NCI-H187 (cell line): ENCODE data around the gene BMAL1.

Source experiments
- DNase-seq, 2 experiments: peaks; one replicate each; lab custom pipeline; 2025; lab: John Stamatoyannopoulos, UW

BMAL1 gene

DNA sequence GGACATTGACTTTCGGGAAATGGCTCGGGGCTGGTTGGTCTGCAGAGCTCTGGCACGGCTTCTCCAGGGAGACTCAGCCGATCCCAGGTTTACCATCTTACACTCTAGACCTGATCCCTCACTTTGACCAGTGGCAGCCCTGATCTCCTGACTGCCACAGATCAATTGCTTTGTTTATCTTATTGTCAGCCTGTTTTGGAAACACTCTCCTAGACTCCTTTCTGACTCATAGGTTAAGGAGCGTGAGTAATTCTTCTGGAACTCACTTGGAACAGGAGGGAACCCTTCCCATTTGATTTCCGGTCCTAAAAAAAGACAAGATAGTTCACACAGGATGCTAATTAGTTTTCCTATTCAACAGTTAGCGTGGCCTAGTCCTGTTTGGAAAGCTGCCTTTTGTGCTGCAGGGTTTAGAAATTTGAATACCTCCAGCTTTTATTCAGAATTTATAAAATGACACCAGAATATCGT is 16.0 kb upstream of the BMAL1 start:
- no peak for DNase-seq

DNA sequence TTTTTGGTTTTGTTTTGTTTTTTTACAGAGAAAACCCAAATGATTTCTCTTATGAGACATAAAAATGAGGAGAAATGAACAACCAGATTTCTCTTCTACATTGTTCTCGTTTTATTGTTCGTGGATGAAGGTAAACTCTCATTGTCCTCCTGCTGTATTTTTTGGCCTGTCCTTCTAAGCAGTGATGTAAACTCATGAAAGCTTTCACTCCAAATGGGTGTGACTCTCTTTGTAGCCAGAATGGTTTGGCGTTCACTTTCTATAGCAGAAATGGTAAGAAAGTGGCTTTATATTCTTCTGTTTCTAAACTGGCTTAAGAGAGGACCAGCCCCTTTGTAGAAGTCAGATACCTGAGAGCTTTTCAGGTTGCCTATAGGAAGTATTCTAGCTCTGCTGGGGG is 15.5 kb upstream of the BMAL1 start:
- DNase-seq: no peak

DNA sequence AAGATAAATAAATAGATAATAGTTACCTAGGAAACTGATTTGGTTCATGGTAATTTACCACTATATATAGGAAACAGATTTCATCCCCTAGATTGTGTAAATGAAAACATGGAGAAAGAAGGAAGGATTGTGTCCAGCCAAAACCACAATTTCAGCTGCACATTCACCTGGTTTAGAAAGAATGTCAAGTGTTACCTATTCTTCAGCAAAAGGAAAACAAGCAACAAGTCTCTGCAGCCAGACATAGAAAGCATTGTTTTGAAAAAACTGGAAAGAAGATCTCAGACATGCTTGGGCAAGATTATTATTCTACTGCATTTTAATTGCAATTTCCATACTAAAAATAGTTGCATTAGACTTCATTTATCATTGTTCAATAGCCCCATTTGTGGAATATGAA is 8.8 kb upstream of the BMAL1 start:
- DNase-seq: no peak

DNA sequence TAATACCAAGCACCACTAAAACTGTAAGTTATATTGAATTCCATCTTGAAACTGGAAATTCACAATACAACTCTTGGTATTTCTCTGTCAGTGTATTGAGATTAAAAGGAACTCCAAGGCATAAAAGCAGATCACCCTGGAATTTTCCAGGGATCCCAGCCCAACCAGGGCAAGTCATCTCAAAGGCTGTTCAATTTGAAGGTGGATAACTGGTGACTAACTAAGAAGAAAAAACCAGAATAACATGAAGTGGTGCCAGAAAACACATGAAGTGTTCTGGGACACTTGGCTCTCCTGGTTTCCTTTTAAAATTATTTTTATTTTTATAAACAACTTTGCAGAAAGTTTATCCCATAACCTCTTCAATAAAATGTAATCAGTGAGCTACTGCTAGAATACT is 7.8 kb upstream of the BMAL1 start:
- no peak for DNase-seq

DNA sequence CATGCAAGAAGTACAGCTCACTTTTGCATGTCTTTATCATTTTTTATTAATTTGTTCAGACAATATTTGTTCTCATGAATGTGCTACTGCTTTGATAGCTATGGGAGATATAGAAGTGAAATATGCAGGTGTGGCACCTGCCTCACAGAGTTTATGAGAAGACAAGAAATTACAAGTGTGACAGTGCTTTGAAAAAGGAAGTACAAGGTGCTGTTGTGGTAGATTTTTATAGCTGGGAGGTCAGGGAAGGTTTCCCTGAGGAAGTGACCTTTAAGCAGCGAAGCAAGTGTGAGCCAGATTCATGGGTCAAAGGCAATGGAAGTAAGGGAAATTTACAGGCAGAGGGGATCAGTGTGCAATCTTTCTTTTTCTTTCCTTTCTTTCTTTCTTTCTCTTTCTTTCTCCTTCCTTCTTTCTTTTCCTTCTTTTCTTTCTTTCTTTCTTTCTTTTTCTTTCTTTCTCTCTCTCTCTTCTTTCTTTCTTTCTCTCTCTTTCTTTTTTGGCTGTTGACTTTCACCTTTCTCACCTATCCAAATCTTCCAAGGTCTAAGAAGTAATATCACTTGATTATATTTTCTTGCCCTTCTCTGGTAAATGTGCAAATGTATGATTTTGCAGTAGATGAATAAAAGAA is 6.4 kb upstream of the BMAL1 start:
- no peak for DNase-seq

DNA sequence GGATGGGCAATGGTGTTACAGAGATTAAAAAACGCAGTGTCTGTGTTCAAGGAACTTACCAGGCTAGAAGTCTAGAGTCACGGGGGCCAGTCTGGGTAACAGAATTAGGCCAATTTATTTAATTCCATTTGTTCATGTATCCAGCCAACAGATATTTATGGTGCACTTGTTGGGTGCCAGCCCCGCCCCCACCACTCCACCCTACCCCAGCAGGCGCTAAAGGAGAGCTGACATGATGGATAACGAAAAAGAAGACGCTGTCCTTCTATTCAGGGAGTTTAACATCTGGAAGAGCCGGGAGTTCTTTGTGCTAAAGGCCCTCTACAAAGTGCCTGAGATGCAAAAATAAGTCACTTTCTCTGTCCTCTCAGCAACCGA is 1.1 kb upstream of the BMAL1 start:
- no peak for DNase-seq

DNA sequence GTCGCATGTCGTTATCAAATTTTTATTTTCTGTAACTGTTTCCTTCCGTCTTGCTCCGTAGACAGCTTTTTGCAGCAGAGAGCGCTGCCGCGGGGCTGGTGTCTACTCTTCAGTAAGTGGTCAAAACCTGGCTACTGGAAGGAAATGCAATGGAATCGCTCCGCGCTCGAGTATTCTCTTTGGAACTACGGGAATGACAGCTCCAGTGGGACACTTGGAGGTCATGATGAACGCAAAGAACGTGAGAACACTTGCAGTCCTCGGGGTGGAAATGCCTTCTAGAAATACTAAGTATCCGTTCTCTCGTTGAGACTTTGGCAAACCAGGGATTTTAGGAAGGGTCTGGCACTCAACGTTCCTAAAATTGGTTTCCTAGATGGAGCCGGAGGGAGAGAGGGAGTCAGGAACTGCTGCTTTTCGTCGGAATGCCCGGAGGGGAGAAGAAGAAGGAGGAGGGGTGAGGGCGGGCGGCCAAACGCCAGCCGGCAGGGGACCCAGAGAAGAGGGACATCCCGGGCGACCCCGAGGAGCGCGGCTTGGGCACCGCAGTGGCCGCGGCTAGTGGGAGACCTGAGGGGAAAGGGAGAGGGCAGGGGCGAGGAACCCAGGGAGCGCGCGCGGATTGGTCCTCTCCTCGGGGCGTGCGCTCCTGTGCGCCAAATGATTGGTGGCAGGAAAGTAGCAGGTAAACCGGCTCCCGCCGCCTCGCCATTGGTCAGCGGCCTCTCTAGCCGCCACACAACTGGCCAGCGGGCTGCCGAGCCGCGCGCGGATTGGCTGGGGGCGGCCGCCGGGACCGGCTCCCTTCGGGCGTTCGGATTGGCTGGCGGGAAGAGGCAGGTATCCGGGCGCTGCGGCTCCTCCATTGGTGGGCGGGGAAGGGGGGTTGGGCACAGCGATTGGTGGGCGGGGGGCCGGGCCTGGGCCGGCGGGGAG is 490 bp upstream of the BMAL1 start:
- peak; percentile 95 to 98 for DNase-seq

DNA sequence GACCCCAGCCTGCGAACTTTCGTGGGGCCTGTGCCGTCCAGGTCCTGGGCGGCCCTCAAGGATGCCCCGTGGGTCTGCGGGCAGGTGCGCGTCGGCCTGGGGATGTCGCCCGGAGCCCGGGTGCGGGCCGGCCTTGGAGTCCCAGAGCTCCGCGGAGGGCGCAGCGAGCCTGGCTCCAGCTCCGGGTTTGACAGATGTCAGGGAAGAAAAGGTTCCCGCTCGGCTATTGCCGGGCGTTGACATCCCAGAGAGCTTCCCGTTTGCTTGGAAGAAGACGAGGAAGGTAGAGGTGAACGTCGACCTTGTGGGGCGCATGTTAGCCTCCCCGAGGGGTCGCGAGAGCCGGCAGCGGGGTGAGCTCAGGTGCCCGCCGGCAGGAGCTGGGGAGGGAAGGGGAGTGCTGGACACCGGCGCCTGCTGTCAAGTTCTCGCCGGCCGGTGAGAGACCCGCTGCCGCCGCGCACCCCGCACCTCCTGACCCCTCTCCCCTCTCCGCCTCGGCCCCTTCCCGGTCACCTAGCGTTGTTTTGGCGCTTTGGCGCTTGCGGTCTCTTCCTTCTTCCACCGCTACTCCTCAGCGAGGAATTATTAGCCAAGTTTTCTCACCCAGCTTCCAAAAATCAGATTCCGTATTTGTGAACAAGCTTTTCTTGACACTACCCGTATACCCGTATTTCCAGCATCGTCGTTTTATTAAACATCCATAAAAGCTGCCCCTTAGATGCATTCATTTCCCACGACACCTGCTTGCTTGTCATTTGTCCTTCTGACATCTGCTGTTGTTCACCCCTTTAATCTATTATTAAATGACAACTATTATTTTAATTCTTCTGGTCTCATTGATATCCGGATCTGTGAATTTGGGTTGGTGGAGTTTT is 1.3 kb downstream of the BMAL1 start:
- DNase-seq: no peak

DNA sequence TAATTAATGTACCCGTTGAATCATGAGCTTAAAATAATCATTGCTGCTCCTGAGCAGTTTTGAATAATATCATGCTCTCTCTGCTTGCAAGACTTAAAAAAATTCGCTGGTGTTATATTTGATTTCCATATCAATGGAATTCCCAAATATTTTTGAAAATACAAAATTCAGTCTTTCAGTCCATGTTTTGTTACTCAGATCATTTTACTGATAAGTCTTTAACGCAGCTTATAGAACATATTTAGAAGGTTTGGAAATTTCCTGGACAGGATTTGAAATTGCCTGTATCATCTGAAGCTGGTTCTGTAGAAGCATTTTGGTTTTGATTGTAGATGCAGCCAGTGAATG is 1.9 kb downstream of the BMAL1 start:
- DNase-seq: no peak

DNA sequence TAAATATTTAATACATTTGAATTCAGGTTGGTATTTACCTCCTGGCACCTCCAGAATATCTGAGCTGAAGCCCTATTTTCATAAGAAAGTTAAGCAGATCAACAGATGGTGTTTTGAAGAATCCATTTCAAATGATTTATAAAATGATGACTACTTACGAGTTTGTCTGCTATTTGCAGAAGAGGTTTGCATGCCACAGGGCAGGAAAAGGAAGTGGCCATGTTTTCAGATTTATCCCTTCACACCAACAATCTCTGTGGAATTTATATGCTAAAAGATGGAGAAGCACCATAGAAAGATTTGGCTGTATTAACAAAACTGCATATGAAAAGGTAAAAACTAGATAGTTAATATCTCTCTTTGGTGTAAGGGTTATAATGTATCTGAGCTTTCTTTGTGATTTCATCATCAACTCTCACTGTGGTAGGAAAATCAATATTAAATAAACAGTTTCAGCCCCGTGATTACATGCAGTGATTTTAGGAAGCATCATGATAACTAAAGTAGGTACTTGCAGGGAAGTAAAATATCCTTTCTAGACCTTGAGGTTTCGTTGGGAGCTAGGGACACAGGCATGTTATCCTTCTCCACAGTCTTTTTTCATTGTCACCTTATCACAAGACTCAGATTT is 2.6 kb downstream of the BMAL1 start:
- DNase-seq: no peak

DNA sequence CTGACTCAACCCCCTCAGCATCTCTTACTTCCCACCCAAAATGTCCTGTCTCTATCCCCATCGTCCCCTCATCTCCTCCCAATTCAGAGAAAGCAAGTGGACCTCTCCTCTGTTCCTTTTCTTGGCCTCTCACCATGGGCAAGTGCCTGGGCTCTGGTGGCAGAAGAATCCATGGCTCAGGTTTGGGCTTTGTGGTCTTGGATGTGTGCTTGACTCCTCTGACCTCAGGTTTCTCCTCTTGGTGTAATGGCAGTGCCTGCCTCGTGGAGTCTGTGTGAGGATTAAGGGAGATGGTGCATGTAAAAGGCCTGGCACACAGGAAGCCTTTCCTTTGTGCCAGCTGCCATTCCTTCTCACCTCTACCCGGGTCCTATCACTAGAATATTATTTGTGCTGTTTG is 3.2 kb downstream of the BMAL1 start:
- DNase-seq: no peak

DNA sequence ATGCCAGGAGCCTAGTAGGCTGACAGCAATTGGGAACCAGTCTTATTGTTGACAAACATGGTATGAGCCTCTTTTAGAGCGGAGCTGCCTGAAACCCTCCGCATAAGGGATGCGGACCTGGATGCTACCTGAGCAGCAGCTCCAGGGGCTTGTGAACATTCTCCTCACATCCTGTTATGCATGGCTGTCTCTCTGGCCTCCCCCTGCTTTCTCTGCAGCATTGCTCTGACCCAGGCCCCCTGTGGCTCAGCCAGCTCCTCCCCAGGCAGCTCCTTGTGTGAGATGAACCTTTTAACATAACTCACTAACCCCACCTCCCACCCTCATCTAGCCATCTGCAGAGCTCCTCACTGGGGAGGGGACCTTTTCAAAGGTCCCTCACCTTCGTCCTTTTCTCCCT is 6.0 kb downstream of the BMAL1 start:
- DNase-seq: no peak

DNA sequence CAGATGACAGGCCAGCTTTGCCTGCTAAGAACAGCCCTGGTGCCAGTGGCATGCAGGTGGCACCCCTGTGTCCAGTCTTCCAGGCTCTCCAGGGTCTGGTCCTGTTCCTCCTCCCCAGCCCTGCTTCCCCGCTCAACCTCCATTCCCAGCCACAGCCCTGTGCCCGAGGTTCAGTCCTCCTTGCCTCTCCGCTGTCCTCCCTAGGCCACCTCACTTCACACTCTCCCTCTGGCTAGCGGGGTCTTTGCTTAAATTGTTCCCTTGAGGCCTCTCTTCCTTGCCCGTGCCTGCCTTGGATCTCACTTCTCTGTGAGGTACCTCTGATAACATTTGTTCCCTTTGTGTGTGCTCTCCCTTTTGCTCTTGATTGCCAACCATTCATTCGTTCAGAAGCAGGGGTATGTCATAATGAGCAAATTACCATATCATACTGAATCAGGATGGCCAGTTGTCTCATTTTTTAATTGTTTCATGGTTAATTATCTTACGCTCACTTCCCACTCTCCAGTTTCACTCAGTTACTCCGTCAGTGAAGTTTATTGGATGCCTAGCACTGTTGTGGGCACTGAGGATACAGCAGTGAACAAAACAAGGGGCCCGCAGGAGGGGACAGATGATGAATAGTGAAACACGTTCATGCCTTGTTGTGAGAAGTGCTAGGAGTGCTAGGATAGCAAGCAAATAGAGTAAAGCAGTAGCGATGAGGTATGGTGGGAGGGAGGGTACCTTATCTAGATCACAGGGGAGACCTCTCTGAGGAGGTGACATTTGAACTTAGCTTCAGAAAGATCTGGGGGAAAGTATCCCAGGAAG is 7.4 kb downstream of the BMAL1 start:
- no peak for DNase-seq

DNA sequence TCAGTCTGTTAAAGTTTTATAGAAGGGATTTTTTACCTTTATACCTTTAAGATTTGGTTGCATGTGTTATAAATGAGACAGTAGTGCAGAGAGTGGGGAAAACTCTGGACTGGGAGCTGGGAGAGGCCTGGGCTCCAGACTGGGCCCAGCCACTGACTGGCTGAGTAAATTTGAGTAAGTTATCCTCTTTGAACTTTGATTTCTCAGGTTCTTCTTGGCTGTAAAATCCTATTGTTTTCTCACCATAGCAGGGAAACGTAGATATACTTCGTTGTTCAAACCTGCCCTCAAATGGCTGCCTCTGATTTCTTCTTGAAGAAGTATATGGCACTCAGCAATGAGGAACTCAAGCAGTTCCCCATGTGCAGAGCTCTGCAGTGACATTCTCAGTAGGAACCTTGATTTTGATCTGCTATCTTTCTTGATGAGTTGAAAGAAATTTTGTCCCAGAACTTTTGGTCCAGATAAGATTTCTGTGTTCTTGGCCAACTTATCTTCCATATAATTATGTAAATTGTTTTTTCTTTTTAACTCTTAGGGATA is 8.8 kb downstream of the BMAL1 start:
- DNase-seq: no peak

DNA sequence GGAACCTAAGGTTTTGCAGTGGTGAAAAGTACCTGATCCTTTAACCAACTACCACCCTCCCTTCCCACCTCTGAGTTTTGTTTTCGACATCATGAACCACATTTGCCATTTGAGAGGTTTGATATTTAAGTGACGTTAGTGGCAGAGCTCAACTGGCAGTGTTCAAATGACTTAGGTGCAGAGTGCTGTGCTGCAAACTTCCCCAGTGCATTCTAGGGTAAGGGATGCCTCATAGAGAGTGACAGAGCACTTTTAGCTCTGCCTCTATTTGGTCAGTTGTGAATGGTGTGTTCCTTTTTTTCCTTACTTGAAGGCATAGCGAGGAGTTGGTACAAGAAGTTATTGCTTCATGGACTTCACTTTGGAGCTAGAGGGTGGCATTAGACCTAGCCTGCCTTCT is 9.4 kb downstream of the BMAL1 start:
- no peak for DNase-seq

DNA sequence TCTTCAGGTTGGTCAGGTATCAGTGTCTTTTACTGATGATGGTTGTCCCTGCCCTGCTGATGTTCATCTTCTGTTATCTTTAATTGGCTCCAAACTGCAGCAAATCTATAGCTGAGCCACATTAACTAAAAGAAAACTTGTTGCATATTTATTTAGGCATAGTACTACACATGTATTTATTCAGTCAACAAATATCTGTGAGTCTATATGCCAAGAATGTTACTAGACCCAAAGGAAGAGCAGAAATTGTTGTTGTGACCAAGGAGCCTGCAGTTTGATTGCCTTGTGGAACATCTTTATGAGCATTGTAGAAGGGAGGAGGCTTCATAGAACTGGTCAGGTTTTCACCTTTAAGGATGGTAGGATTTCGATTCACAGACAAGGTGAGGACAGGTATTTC is 10.1 kb downstream of the BMAL1 start:
- DNase-seq: no peak

DNA sequence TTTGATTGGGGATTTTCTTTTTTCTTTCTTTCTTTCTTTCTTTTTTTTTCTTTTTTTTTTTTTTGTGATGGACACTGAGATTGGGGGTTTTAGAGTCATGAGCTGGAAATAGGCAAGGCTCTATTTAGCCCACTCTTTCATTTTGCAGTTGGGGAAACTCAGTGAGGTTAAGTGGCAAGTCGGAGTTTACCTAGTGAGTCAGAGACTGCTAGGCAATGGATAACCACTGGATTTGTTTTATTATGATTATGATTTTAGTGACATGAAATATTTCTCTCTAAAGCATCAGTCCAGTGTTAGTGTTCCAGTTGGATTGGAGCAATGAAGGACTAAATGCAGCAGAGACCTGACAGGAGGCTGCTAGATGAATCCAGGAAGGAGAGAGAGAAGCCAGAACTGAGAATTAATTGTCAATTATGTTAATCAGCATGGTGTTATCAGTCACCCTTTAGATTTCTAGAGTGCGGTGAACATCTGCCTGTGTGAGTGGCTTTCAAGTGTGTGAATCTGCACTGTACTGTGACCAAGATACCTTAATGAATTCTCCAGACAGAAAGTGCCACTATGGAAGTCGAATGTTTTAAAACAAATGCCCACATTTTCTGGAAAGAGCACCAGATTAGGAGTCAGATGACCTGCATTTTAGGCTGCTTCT is 10.9 kb downstream of the BMAL1 start:
- peak; percentile 29 to 51 for DNase-seq

DNA sequence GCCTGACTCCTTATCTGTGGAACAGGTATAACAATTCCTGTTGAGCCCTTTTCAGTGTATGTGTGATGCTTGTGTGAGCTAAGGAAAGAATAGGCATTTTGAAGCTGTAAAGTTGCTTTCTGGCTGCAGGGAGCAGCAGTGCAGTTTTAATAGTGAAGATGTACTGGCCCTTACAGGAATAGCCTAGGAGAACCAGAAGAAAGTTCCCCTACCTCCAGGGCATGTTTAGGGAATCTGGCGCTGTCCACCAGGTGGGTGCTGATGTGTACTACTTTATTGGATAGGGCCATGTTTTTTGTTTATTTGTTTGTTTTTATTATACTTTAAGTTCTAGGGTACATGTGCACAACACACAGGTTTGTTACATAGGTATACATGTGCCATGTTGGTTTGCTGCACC is 11.5 kb downstream of the BMAL1 start:
- DNase-seq: no peak

DNA sequence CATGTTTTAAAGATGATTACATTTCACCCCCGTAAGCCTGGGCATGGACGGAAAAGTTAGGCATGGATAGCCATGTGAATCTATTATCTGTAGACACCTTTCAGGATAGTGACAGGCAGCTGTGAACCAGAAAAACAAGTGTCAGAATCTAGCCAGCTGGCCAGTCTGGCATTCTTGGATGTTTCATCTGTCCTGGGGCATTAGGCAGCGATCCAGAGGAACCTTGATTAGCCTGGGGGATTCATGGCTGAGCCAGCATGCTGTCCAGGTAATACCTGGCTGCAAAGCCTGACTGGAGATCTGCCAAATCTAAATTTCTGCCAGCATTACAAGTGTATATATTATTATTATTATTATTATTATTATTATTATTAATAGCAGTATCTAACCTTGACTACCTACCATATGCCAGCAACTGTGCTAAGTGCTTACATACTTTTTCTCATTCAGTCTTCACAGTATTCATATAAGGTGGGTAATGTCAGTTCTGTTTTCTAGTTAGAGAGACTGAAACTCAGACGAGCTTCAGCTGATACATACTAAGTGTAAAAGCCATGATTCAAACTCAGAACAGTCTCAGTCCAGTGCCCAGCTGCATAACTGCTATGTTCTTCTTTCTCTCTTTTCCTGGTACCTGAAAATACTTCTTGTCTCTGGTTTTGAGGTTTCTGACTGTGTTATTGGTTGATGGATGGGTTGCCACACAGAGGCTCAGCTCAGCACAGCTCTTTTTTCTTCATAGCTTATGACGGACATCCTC is 12.8 kb downstream of the BMAL1 start:
- no peak for DNase-seq

DNA sequence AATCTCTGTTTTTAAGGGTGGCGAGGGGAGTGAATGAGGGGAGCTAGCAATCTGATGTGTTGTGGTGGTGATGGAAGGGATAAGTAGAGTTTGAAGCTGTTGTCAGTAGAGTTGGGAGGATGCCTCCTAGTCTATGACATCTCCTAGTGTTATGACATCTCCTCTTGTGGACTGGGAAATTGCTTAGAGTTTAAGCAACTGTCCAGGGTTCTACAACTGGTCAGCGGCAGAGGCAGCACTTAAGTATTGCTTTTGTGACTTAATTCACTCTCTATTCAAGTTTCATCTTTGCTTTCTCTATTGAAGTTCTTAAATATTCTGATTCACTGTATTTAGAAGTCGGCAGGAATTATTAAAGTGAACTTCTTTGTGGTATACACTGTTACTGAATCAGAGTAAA is 13.8 kb downstream of the BMAL1 start:
- DNase-seq: no peak
